ENCODE data around the gene DTWD2.

- TF ChIP-seq CTCF (IDR thresholded peaks at IDR 0.05; ENCODE audit: low read length) (no peak), EZH2 (optimal IDR thresholded peaks at IDR 0.05; ENCODE audit: low read depth, low read length) (no peak), EZH2phosphoT487 (IDR thresholded peaks at IDR 0.05; ENCODE audit: low read length) (no peak)
Observed at GRCh38 chr5:118960557-118960956, 27.8 kb downstream of the DTWD2 start.

Data from MM.1S (cell line).